KMS-11 (cell line): ENCODE data around the gene DOCK11.

Experiments
- H2AFZ ChIP-seq: fragments of 200-600 bp; sonication (generic); 2 replicates; pipeline ENCODE4 v1.6.1; 2016; ENCODE audit warnings: antibody characterized with exemption, mixed run types, low read depth
- H3K27ac ChIP-seq: fragments of 200-600 bp; sonication (generic); 2 replicates; pipeline ENCODE4 v1.6.1; 2016; ENCODE audit warnings: mild to moderate bottlenecking, mixed run types
- H3K27me3 ChIP-seq: fragments of 200-600 bp; sonication (generic); 2 replicates; pipeline ENCODE4 v1.6.1; 2017; ENCODE audit warnings: mild to moderate bottlenecking, low read depth, mixed run types, moderate library complexity; ENCODE audit not compliant: insufficient read depth
- H3K36me3 ChIP-seq: fragments of 200-600 bp; sonication (generic); 2 replicates; pipeline ENCODE4 v1.6.1; 2017; ENCODE audit warnings: mild to moderate bottlenecking, mixed run types; ENCODE audit not compliant: insufficient read depth
- H3K4me1 ChIP-seq: fragments of 200-600 bp; sonication (generic); 2 replicates; pipeline ENCODE4 v1.6.1; 2016; ENCODE audit warnings: mild to moderate bottlenecking, low read depth, mixed run types; ENCODE audit not compliant: poor library complexity, severe bottlenecking
- H3K4me2 ChIP-seq: fragments of 200-600 bp; sonication (generic); 2 replicates; pipeline ENCODE4 v1.7.0; 2016; ENCODE audit warnings: mild to moderate bottlenecking, mixed run types
- H3K4me3 ChIP-seq: fragments of 200-600 bp; sonication (generic); IDR thresholded peaks from 2 replicates; pipeline ENCODE4 v1.6.1; 2017; ENCODE audit warnings: low read depth, low read length, mixed read lengths; ENCODE audit not compliant: insufficient read depth
- H3K79me2 ChIP-seq: fragments of 200-600 bp; sonication (generic); 2 replicates; pipeline ENCODE4 v1.6.1; 2016; ENCODE audit warnings: low read depth, mixed run types; ENCODE audit not compliant: insufficient read depth
- H3K9ac ChIP-seq: fragments of 200-600 bp; sonication (generic); 2 replicates; pipeline ENCODE4 v1.6.1; 2016; ENCODE audit warnings: mild to moderate bottlenecking, mixed run types
- H4K20me1 ChIP-seq: fragments of 200-600 bp; sonication (generic); 2 replicates; pipeline ENCODE4 v1.6.1; 2016; ENCODE audit warnings: mild to moderate bottlenecking, mixed run types; ENCODE audit not compliant: insufficient read depth
- TF ChIP-seq, protein P1 (sequence below): fragments of 200-600 bp; sonication (generic); conservative IDR thresholded peaks from 2 replicates; pipeline ENCODE4 v1.6.1; 2017; ENCODE audit warnings: low read depth, mild to moderate bottlenecking, antibody characterized with exemption, low read length, moderate library complexity, mixed read lengths

The DOCK11 gene

DNA sequence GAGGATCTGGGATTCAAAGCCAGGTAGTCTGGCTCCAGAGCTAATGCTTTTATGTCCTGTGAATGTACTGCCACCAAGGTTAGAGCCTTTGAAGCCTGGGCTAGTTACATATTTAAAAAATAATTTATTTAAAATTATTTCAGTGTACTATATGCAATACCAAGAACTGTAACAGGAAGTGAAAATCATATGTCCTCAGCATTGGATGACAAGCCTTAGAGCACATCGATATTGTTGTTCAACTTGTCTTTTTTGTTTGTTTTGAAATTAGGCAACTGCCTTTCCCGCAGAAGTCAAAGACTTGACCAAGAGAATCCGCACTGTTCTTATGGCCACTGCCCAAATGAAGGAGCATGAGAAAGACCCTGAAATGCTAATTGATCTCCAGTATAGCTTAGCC lies 158.7 kb downstream of the DOCK11 start:
- H3K4me1 ChIP-seq = no peaks in the 10 kb centered on the region
- no peaks in the 10 kb centered on the region for H3K27me3 ChIP-seq
- no peak overlapping the region for H3K9ac ChIP-seq
- H3K4me3 ChIP-seq = no peak overlapping the region
- no peaks in the 10 kb centered on the region for H4K20me1 ChIP-seq
- no peak overlapping the region for H2AFZ ChIP-seq
- H3K4me2 ChIP-seq = no peak overlapping the region
- TF ChIP-seq, protein P1, sequence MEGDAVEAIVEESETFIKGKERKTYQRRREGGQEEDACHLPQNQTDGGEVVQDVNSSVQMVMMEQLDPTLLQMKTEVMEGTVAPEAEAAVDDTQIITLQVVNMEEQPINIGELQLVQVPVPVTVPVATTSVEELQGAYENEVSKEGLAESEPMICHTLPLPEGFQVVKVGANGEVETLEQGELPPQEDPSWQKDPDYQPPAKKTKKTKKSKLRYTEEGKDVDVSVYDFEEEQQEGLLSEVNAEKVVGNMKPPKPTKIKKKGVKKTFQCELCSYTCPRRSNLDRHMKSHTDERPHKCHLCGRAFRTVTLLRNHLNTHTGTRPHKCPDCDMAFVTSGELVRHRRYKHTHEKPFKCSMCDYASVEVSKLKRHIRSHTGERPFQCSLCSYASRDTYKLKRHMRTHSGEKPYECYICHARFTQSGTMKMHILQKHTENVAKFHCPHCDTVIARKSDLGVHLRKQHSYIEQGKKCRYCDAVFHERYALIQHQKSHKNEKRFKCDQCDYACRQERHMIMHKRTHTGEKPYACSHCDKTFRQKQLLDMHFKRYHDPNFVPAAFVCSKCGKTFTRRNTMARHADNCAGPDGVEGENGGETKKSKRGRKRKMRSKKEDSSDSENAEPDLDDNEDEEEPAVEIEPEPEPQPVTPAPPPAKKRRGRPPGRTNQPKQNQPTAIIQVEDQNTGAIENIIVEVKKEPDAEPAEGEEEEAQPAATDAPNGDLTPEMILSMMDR = no peak
- H3K79me2 ChIP-seq = no peaks in the 10 kb centered on the region
- H3K36me3 ChIP-seq = no peaks in the 10 kb centered on the region
- H3K27ac ChIP-seq = no peak overlapping the region

DNA sequence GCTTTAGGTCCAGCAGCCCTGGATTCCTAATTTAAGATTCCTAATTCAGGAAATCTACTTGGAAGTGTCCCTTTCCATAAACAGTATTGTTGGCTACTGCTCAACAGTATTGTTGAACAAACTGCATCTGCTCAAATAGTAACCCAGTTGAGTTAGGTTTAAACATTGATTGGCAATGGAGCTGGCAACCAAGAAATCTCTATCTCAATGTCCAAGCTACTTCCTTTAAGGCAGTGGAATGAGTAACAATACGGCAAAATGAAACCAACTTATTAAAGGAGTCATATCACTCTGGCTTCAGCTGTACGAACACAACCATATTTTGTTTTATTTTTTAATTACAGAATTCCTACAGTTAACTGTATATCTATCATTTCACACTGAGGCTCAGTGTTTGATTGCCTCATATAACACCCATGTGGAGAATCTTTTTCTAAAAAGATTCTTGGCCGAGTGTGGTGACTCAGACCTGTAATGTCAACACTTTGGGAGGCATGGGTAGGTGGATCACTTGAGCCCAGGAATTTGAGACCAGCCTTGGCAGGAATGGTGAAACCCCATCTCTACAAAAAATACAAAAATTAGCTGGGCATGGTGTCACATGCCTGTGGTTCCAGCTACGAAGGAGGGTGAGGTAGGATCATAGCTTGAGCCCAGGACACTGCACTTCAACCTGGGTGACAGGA lies 160.1 kb downstream of the DOCK11 start:
- TF ChIP-seq, protein P1 = no peak
- Histone ChIP-seq H3K4me1 (no peaks in the 10 kb centered on the region), H2AFZ (no peak overlapping the region), H3K4me2 (no peak overlapping the region), H3K9ac (no peak overlapping the region), H3K36me3 (no peaks in the 10 kb centered on the region), H3K79me2 (no peaks in the 10 kb centered on the region), H3K27me3 (no peaks in the 10 kb centered on the region), H3K4me3 (no peak overlapping the region), H3K27ac (no peak overlapping the region), H4K20me1 (no peaks in the 10 kb centered on the region)

DNA sequence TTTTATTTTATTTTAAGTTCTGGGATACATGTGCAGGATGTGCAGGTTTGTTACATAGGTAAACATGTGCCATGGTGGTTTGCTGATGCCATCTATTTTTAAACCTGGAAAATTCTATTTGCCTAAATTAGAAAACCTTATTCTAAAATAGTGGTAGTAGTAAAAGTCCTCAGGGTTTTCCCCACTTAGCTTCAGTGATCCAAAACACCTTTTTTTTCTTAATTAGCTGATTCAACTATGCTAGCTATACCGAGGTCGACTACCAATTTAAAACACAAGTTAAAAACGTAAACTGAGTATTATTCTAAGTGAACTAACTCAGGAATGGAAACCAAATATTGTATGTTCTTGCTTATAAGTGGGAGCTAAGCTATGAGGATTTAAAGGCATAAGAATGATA lies 161.8 kb downstream of the DOCK11 start:
- Histone ChIP-seq H3K79me2 (no peaks in the 10 kb centered on the region), H3K27me3 (no peaks in the 10 kb centered on the region), H3K36me3 (no peaks in the 10 kb centered on the region), H3K9ac (no peak overlapping the region), H2AFZ (no peak overlapping the region), H3K4me3 (no peak overlapping the region), H3K4me2 (no peak overlapping the region), H3K4me1 (no peaks in the 10 kb centered on the region), H4K20me1 (no peaks in the 10 kb centered on the region), H3K27ac (no peak overlapping the region)
- TF ChIP-seq, protein P1 = no peak

DNA sequence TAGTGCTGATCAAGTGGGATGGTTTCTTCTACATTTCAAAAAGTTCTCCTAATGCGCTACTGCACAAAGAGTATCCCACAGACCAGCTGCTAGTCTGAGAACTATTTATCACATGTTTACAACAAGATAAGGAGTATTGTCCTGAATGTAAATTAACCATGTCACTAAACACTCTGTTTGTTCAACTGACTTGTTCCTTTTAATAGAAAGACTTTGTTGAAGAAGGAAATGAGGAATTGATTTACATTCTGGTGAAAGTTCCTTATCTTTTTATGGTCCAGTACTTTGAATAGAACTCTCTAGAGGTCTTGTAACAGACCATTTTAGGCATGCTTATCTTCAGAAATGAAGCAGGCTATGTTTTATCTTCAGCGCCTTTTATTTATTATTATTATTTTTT lies 164.5 kb downstream of the DOCK11 start:
- H3K36me3 ChIP-seq = no peaks in the 10 kb centered on the region
- H2AFZ ChIP-seq = no peak overlapping the region
- H3K4me1 ChIP-seq = no peaks in the 10 kb centered on the region
- H3K4me2 ChIP-seq = no peak overlapping the region
- H3K79me2 ChIP-seq = no peaks in the 10 kb centered on the region
- TF ChIP-seq, protein P1 = no peak
- H3K9ac ChIP-seq = no peak overlapping the region
- H3K27ac ChIP-seq = no peak overlapping the region
- no peaks in the 10 kb centered on the region for H4K20me1 ChIP-seq
- H3K27me3 ChIP-seq = no peaks in the 10 kb centered on the region
- no peak overlapping the region for H3K4me3 ChIP-seq
